ENCODE results near the gene CAMK1D.
A peak's percentile ranks its signal among the peaks of the same experiment; 100 is the strongest.
"Not testable (repeated sequence)": the region's sequence is repeated elsewhere in the genome, so short reads cannot be mapped to it uniquely, and the experiment has no call there.

CAMK1D gene

DNA sequence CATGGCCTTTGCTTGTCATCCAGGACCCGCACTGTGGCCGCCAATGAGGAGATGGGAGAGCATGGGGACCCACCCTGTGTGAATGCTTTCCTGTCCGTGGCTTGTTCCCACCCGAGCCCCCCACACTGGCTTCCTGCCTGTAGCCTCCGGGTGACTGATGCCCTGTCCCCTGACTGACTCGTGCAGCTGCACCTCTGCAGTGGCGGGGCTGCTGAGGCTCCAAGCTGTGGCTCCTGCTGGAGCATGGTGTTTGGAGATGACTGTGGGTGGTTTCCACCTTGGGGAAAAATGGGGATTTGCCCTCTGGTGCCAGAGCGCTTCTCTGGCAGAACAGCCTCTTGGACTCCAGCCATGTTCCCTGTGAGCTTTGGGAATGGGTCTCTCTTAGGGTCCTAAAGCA is 2.1 kb downstream of the CAMK1D start:
- H3K27ac Mint-ChIP-seq, result no peak overlapping the region
- no peaks in the 10 kb centered on the region for H3K27me3 Mint-ChIP-seq
- H3K4me1 Mint-ChIP-seq (ENCODE audit: low read depth), result peaks cover 41% of the 10 kb centered on the region
- H3K36me3 Mint-ChIP-seq, result no peaks in the 10 kb centered on the region
- H3K4me3 Mint-ChIP-seq, result peak overlapping the region; percentile 97
- H3K9me3 Mint-ChIP-seq (ENCODE audit: low read depth), result no peaks in the 10 kb centered on the region

DNA sequence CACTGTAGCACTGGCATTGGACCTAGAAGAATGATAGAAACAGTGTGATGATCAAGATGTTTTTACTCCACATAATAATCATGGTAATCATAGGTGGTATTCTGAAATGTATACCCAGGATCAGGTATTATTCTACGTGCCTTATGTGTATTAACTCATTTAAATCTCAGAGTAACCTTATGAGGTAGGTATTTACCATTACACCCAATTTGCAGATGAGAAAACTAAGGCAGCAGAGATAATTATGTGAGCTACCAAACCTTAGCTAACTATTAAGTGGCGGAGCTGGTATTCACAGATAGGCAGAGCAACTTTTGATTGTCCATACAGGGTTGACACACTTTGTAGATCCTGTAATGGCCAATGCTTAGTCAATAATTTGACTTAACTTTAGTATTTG is 2.5 kb downstream of the CAMK1D start:
- Mint-ChIP-seq H3K4me3 (no peak overlapping the region), H3K9me3 (ENCODE audit: low read depth) (no peaks in the 10 kb centered on the region), H3K4me1 (ENCODE audit: low read depth) (peaks cover 43% of the 10 kb centered on the region), H3K27me3 (no peaks in the 10 kb centered on the region), H3K27ac (no peak overlapping the region), H3K36me3 (no peaks in the 10 kb centered on the region)

DNA sequence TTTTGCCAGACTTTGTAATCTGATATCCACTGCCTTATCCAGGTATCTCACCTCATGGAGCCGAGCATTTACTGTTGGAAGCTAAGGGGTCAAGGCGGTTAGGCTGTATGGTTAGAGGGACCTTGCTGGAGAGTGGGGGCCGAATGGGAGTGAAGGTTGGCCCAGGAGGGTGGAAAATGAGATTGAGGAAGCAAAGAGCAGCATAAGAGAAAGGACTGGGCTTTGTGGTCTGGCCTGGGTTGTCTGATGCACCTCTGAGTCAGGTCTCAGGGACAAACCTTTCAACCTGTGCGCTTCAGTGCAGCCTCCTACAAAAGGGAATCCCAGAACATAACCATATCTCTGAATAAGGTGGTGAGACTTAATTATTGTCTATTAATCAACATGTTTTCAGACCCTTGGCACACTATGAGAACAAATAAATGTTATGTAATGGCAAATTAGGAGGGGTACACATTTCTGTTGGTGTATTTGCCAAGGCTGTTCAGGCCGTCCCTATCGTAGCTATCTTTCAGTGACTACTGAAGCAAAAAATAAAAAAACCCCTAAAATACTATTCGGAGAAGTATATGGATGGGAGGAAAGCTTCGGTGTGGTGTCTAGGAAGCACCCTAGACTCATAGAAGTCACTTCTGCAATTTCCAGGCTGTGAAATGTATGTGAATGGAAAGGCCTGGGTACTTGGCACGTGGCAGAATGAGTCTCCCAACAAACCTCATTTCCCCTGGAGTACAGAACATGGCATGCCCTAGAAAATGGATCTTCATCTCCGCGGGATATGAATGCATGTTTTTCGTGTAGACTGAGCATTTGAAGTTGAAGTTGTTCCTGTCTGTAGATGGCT is 4.3 kb downstream of the CAMK1D start:
- peaks cover 46% of the 10 kb centered on the region for H3K4me1 Mint-ChIP-seq (ENCODE audit: low read depth)

DNA sequence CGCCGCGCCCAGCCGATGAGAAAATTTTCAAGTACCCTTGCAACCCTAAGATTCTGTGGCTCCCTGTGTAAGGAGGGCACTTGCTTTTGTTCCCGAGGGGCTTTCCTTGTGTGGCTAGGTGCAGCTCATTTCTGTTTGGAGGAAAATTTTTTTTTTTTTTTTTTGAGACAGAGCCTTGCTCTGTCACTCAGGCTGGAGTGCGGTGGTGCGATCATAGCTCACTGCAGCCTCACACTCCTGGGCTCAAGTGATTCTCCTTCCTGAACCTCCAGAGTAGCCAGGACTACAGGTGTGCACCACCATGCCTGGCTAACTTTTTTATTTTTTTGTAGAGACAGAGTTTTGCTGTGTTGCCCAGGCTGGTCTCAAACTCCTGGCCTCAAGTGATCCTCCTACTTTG is 5.3 kb downstream of the CAMK1D start:
- H3K27ac Mint-ChIP-seq; H3K9me3 Mint-ChIP-seq (ENCODE audit: low read depth): not testable (repeated sequence)

More for the DNA sequence above, 4.3 kb downstream of the CAMK1D start:
- Mint-ChIP-seq H3K27me3 (no peaks in the 10 kb centered on the region), H3K9me3 (ENCODE audit: low read depth) (no peaks in the 10 kb centered on the region), H3K4me3 (peak overlapping the region; percentile 4), H3K36me3 (no peaks in the 10 kb centered on the region), H3K27ac (no peak overlapping the region)

DNA sequence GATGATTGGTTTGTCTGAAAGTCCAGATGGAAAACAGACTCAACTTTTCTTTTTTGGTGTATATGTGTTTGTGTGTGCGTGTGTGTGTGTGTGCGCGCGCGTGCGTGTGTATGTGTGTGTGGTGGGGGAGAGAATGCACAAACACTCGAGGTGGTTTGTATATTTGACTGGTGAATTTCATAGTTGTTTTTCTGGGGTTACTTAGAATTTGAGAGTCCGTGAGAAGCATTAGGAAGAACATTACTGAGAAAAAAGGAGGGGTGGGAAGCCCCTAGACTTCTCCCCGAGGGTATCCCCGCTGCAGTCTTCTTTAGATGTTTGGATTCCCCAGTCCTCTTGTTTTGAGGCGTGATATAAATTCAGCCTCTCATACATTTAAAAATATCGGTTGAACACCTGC is 6.0 kb downstream of the CAMK1D start:
- H3K4me3 Mint-ChIP-seq, result no peak overlapping the region

More for the DNA sequence above, 5.3 kb downstream of the CAMK1D start:
- not testable (repeated sequence) for H3K36me3 Mint-ChIP-seq, H3K4me3 Mint-ChIP-seq, H3K27me3 Mint-ChIP-seq
- H3K4me1 Mint-ChIP-seq (ENCODE audit: low read depth), result peaks cover 55% of the 10 kb centered on the region

DNA sequence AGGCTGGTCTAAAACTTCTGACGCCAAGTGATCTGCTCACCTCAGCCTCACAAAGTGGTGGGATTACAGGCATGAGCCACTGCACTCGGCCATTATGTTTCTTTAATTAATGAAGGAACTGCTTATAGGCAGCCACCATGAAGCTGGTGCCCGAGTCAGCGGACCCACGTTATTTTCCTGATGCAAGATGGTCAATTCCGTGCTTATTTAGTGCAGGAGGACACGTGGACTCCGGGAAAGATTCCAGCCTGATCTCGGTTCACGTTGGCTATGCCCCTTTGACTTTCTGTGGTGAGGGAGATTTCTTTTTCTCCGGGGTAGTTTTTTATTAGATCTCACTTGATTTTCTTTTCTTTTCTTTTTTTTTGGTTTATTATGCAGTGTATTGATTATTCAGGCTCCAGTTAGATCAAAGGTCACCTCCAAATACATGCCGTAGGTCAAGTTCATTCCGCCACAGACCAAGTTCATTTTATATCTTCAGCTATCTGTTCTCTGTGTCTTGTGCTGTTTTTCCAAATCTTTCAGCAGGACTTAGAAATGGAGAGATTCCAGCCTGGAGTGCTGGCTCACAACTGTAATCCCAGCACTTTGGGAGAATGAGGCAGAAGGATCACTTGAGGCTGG is 8.3 kb downstream of the CAMK1D start:
- peaks cover 50% of the 10 kb centered on the region for H3K4me1 Mint-ChIP-seq (ENCODE audit: low read depth)
- peaks cover 5% of the 10 kb centered on the region for H3K36me3 Mint-ChIP-seq
- no peak overlapping the region for H3K4me3 Mint-ChIP-seq
- H3K27ac Mint-ChIP-seq, result no peak overlapping the region
- H3K27me3 Mint-ChIP-seq, result no peaks in the 10 kb centered on the region
- no peaks in the 10 kb centered on the region for H3K9me3 Mint-ChIP-seq (ENCODE audit: low read depth)

More for the DNA sequence above, 6.0 kb downstream of the CAMK1D start:
- Mint-ChIP-seq H3K9me3 (ENCODE audit: low read depth) (no peaks in the 10 kb centered on the region), H3K36me3 (no peaks in the 10 kb centered on the region), H3K4me1 (ENCODE audit: low read depth) (peaks cover 53% of the 10 kb centered on the region), H3K27ac (no peak overlapping the region), H3K27me3 (no peaks in the 10 kb centered on the region)

DNA sequence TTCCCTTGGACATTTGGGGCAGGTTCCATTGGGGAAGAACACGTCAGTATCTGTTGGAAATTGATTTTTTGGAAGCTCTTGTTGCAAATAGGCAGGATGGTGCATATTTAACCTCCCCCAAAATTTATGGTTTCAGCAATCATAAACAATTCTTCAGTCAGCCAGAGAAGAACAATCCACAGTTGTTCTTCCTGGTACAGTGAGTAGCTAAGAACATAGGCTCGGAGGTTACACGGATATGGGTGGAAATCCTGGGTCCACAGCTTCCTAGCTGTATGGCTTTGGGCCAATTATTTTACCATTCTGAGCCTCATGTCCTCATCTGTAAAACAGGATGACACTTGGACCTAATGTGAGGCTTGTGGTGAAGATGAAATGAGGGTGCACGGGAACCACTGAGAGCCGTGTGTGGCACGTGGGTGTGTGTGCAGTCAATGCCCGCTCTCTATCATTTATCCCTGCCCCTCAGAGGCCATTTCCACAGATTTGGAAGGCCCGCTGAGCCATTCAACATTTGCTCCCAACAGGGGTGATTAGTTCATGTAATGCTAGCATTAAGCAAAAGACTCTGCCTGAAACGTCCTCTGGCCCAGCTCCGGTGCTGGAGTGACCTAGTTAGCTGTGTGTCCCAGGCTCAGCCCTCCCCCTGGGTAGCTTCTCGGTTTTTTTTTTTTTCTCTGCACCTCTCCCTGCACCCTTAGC is 9.7 kb downstream of the CAMK1D start:
- Mint-ChIP-seq H3K36me3 (peaks cover 5% of the 10 kb centered on the region), H3K27me3 (no peaks in the 10 kb centered on the region), H3K9me3 (ENCODE audit: low read depth) (no peaks in the 10 kb centered on the region), H3K4me1 (ENCODE audit: low read depth) (peaks cover 43% of the 10 kb centered on the region), H3K27ac (no peak overlapping the region), H3K4me3 (peak overlapping the region; percentile 51)

DNA sequence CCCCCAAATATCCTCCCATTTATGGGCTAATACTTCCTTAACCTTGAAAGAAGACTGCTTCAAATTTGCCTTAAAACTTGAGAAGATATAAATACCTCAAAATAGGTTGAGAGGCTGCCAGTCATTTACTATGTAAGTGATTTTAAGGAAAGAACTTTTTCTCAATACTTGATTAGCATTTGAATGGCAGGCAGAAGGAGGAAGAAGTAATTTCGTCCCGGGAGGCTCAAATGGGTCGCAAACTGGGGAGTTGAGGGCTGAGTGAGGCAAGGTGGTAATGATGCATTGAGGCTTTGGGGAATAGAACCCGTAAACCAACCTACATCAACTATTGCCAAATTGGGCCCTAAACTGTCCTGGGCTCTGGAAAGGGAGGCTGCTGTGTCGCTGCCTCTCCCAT is 11.1 kb downstream of the CAMK1D start:
- no peak overlapping the region for H3K27ac Mint-ChIP-seq
- H3K9me3 Mint-ChIP-seq (ENCODE audit: low read depth), result no peaks in the 10 kb centered on the region
- no peak overlapping the region for H3K4me3 Mint-ChIP-seq
- peaks cover 46% of the 10 kb centered on the region for H3K4me1 Mint-ChIP-seq (ENCODE audit: low read depth)
- no peaks in the 10 kb centered on the region for H3K27me3 Mint-ChIP-seq
- H3K36me3 Mint-ChIP-seq, result peaks cover 5% of the 10 kb centered on the region

DNA sequence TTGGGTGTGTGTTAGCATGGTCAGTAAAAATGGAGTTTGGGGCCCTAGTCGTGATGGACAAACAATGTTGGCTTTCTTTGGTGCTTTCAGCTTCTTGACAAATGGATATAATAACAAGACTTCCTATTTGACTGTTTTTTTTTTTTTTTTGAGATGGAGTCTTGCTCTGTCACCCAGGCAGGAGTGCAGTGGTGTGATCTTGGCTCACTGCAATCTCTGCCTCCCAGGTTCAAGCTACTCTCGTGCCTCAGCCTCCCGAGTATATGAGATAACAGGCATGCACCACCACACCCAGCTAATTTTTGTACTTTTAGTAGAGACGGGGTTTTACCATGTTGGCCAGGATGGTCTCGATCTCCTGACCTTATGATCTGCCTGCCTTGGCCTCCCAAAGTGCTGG is 11.8 kb downstream of the CAMK1D start:
- H3K27ac Mint-ChIP-seq, result not testable (repeated sequence)

DNA sequence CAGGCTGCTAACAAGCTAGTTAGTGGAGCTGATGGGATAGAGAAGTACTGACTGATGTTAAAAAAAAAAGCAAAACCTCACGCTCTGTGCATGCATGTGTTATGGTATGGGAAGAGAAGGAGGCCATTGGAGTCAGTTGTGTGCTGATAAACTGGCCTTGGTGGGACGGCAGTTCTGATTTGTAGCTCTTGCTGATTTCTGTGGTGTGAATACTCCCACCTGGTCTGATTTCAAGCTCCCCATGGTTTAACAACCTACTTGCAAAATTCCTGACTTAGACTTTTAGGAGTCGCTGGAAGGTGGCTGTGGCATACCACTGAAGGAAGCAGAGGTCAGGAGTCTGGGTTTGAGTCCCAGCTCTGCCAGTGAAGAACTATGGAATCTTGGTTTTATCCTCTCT is 15.2 kb downstream of the CAMK1D start:
- no peak overlapping the region for H3K4me3 Mint-ChIP-seq
- peaks cover 39% of the 10 kb centered on the region for H3K4me1 Mint-ChIP-seq (ENCODE audit: low read depth)
- H3K27ac Mint-ChIP-seq, result no peak overlapping the region
- H3K27me3 Mint-ChIP-seq, result no peaks in the 10 kb centered on the region
- H3K9me3 Mint-ChIP-seq (ENCODE audit: low read depth), result no peaks in the 10 kb centered on the region
- H3K36me3 Mint-ChIP-seq, result peaks cover 8% of the 10 kb centered on the region

More for the DNA sequence above, 11.8 kb downstream of the CAMK1D start:
- H3K9me3 Mint-ChIP-seq (ENCODE audit: low read depth); H3K27me3 Mint-ChIP-seq; H3K4me3 Mint-ChIP-seq; H3K36me3 Mint-ChIP-seq: not testable (repeated sequence)
- H3K4me1 Mint-ChIP-seq (ENCODE audit: low read depth), result peaks cover 51% of the 10 kb centered on the region

DNA sequence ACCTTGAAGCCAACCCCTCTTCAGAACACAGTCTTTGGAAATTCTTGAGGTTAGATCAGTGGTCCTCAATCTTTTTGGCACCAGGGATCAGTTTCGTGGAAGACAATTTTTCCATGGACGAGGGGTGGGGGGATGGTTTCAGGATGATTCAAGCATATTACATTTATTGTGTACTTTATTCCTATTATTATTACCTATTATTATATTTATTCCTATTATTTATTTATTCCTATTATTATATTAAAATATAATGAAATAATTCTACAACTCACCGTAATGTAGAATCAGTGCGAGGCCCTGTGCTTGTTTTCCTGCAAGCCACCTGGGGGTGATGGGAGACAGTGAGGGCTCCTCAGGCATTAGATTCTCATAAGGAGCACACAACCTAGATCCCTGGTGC is 17.9 kb downstream of the CAMK1D start:
- Mint-ChIP-seq H3K27me3 (no peaks in the 10 kb centered on the region), H3K36me3 (peaks cover 3% of the 10 kb centered on the region), H3K9me3 (ENCODE audit: low read depth) (no peaks in the 10 kb centered on the region), H3K4me3 (no peak overlapping the region), H3K27ac (no peak overlapping the region), H3K4me1 (ENCODE audit: low read depth) (peaks cover 28% of the 10 kb centered on the region)

DNA sequence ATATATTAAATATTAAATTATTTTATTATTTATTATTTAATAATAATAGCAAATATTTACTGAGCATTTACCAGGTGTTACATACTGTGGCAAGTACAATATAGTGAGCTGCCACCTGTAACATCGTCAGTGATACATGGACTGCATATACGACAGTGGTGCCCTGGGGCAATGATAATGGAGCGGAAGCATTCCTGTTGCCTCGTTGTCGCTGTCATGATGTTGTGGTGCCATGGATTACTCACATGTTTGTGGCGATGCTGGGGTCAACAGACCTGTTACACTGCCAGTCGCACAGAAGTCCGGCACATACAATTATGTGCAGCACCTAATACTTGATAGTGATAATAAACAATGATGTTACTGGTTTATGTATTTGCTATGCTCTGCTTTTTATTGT is 20.6 kb downstream of the CAMK1D start:
- no peaks in the 10 kb centered on the region for H3K27me3 Mint-ChIP-seq

DNA sequence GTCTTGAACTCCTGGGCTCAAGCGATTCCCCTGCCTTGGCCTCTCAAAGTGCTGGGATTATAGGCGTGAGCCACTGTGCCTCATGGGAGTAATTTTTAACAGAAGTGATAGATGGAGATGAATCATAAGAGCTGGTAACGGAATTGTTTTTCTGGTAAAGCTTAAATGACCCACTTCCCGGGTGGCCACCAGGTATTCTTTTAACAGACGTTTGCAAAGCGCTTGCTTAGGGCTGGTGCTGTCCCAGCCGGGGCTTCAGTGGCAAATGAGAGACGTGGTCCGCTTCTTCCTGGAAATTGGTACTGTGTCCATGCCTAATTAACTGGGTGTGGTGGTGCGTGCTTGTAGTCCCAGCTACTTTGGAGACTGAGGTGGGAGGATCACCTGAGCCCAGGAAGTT is 23.5 kb downstream of the CAMK1D start:
- peaks cover 5% of the 10 kb centered on the region for H3K4me1 Mint-ChIP-seq (ENCODE audit: low read depth)
- no peak overlapping the region for H3K4me3 Mint-ChIP-seq
- no peaks in the 10 kb centered on the region for H3K9me3 Mint-ChIP-seq (ENCODE audit: low read depth)
- no peak overlapping the region for H3K27ac Mint-ChIP-seq
- peaks cover 2% of the 10 kb centered on the region for H3K36me3 Mint-ChIP-seq
- no peaks in the 10 kb centered on the region for H3K27me3 Mint-ChIP-seq

More for the DNA sequence above, 20.6 kb downstream of the CAMK1D start:
- H3K27ac Mint-ChIP-seq, result no peak overlapping the region
- H3K36me3 Mint-ChIP-seq, result peaks cover 3% of the 10 kb centered on the region
- peaks cover 19% of the 10 kb centered on the region for H3K4me1 Mint-ChIP-seq (ENCODE audit: low read depth)
- H3K9me3 Mint-ChIP-seq (ENCODE audit: low read depth), result no peaks in the 10 kb centered on the region
- no peak overlapping the region for H3K4me3 Mint-ChIP-seq

DNA sequence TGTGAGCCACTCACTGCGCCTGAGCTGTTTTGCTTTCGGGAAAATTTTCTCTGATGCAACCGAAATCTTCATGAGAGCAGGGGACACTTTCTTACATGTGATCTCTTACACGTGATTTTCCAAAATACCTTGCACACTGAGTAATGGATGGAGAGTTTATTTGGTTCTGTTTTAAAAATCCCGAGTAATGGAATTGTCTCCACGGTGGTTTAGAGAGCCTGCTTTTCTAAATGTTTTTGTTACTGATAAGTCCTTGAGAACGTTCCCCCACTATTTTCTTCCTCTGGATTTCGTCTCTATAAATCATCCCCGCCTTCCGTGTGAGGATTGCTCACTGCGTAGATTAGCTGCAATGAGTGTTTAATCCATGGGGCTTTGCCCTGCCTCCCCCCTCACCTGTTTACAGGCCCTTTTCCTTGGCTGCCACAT is 25.7 kb downstream of the CAMK1D start:
- Mint-ChIP-seq H3K4me3 (no peak overlapping the region), H3K9me3 (ENCODE audit: low read depth) (no peaks in the 10 kb centered on the region), H3K36me3 (peaks cover 2% of the 10 kb centered on the region), H3K27ac (no peak overlapping the region), H3K4me1 (ENCODE audit: low read depth) (peaks cover 4% of the 10 kb centered on the region), H3K27me3 (no peaks in the 10 kb centered on the region)

DNA sequence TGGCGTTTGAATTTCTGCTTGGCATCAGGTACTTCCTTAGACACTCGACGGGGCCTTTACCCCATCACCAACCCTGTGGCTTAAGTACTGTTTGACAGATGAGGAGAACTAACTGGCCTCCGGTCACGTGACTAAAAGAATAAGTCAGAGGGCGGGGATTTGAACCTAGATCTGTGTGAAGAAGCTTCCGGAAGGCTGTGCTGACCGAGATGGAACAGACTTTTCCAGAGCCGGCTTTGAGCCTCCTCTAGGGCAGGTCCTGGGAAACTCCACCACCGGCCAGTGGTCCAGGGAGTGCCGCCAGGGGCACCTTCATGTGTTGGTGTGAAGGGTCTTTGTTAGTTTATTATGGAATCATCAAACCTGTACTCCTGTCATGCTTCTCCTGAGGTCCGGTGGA is 26.9 kb downstream of the CAMK1D start:
- Mint-ChIP-seq H3K36me3 (peaks cover 2% of the 10 kb centered on the region), H3K27me3 (no peaks in the 10 kb centered on the region), H3K9me3 (ENCODE audit: low read depth) (no peaks in the 10 kb centered on the region), H3K4me1 (ENCODE audit: low read depth) (peaks cover 7% of the 10 kb centered on the region), H3K4me3 (no peak overlapping the region), H3K27ac (no peak overlapping the region)

All from activated naive CD8-positive, alpha-beta T cell (primary cell).